ENCODE results near the gene DSC3.
"Not testable (repeated sequence)": the region's sequence is repeated elsewhere in the genome, so short reads cannot be mapped to it uniquely, and the experiment has no call there.

Gene DSC3

GRCh38 chr18:31056296-31056695 lies 13.8 kb upstream of the DSC3 start:
- Mint-ChIP-seq H3K36me3 (ENCODE audit: low read depth) (no peaks in the 10 kb centered on the region), H3K9me3 (peaks cover 6% of the 10 kb centered on the region), H3K4me3 (no peak overlapping the region), H3K4me1 (ENCODE audit: low read depth) (no peaks in the 10 kb centered on the region), H3K27ac (no peak overlapping the region), H3K27me3 (peaks cover 11% of the 10 kb centered on the region)
- intact Hi-C loops (cut with micrococcal nuclease) = no loop called here

GRCh38 chr18:31050635-31051034 lies 8.1 kb upstream of the DSC3 start:
- Mint-ChIP-seq H3K4me1 (ENCODE audit: low read depth) (no peaks in the 10 kb centered on the region), H3K4me3 (no peak overlapping the region), H3K27me3 (peaks cover 19% of the 10 kb centered on the region), H3K9me3 (peaks cover 6% of the 10 kb centered on the region), H3K36me3 (ENCODE audit: low read depth) (no peaks in the 10 kb centered on the region), H3K27ac (no peak overlapping the region)
- intact Hi-C loops (cut with micrococcal nuclease) = no loop called here

DNA sequence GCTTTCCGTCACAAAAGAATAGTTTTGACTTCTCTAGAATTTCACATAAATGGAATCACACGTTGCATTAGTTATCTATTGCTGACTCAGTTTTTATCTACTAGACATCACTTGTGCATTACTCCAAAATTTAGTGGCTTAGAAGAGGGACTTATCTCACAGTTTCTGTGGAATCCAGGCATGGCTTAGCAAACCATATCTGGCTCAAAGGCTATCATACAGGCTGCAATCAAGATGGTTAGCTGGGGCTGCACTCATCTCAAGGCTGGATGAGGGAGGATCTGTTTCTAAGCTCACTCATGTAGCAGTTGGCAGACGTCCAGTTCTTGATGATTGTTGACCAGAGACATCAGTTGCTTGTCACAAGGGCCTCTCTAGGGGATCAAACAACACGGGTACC lies 6.6 kb upstream of the DSC3 start:
- peaks cover 23% of the 10 kb centered on the region for H3K27me3 Mint-ChIP-seq
- no peak overlapping the region for H3K4me3 Mint-ChIP-seq
- H3K27ac Mint-ChIP-seq = no peak overlapping the region
- intact Hi-C loops (cut with micrococcal nuclease) = no loop called here
- no peaks in the 10 kb centered on the region for H3K36me3 Mint-ChIP-seq (ENCODE audit: low read depth)
- H3K9me3 Mint-ChIP-seq = peaks cover 6% of the 10 kb centered on the region
- no peaks in the 10 kb centered on the region for H3K4me1 Mint-ChIP-seq (ENCODE audit: low read depth)

GRCh38 chr18:31048216-31048615 lies 5.7 kb upstream of the DSC3 start:
- Mint-ChIP-seq H3K4me3 (no peak overlapping the region), H3K4me1 (ENCODE audit: low read depth) (no peaks in the 10 kb centered on the region), H3K27ac (no peak overlapping the region), H3K9me3 (peaks cover 6% of the 10 kb centered on the region), H3K36me3 (ENCODE audit: low read depth) (no peaks in the 10 kb centered on the region), H3K27me3 (peaks cover 33% of the 10 kb centered on the region)
- intact Hi-C loops (cut with micrococcal nuclease) = no loop called here

GRCh38 chr18:31046916-31047315 lies 4.4 kb upstream of the DSC3 start:
- no peaks in the 10 kb centered on the region for H3K36me3 Mint-ChIP-seq (ENCODE audit: low read depth)
- H3K4me3 Mint-ChIP-seq = no peak overlapping the region
- intact Hi-C loops (cut with micrococcal nuclease) = no loop called here
- H3K27me3 Mint-ChIP-seq = peaks cover 46% of the 10 kb centered on the region
- peaks cover 7% of the 10 kb centered on the region for H3K4me1 Mint-ChIP-seq (ENCODE audit: low read depth)
- no peaks in the 10 kb centered on the region for H3K9me3 Mint-ChIP-seq
- H3K27ac Mint-ChIP-seq = no peak overlapping the region

DNA sequence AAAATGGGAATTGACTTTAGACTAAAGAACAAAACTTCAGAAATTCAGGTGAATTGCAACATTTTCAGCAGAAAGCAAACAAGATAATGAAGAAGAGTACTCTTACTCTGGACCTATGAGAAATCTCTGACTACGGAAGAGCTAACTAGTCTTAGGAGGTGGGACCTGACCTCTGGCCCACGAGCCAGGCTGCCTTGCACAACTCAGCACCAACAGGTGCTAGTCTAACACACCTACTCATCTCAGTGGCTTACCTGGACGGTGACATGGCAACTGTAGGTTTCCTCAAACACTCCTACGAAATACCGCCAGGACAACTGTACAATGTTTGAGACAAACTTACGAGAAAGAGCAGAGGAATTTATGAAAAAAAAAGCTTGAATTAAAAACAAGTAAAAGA lies 3.1 kb upstream of the DSC3 start:
- H3K27me3 Mint-ChIP-seq = peaks cover 59% of the 10 kb centered on the region
- H3K4me3 Mint-ChIP-seq = no peak overlapping the region
- H3K4me1 Mint-ChIP-seq (ENCODE audit: low read depth) = peaks cover 17% of the 10 kb centered on the region
- no peak overlapping the region for H3K27ac Mint-ChIP-seq
- intact Hi-C loops (cut with micrococcal nuclease) = no loop called here
- no peaks in the 10 kb centered on the region for H3K9me3 Mint-ChIP-seq
- H3K36me3 Mint-ChIP-seq (ENCODE audit: low read depth) = no peaks in the 10 kb centered on the region

DNA sequence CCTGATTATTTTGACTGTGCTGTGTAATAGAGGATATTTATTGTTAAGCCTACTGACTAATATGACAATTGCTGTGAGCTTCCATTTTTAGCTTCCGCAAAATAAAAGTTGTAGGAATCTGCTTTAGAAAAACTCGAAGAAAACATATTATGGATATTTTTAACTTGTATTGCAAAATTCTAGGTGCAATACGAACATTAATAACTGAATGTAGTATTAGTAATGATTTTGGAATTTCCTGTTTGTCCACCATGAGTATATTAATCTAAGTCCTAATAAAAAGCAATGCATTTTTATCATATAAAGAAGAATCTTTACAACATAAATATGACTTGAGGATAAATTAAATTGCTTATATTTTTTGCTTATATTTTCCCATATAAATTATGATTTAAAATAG lies 2.4 kb upstream of the DSC3 start:
- Mint-ChIP-seq H3K9me3 (no peaks in the 10 kb centered on the region), H3K4me3 (no peak overlapping the region), H3K27ac (no peak overlapping the region), H3K27me3 (peaks cover 64% of the 10 kb centered on the region), H3K4me1 (ENCODE audit: low read depth) (peaks cover 17% of the 10 kb centered on the region), H3K36me3 (ENCODE audit: low read depth) (no peaks in the 10 kb centered on the region)
- intact Hi-C loops (cut with micrococcal nuclease) = no loop called here

DNA sequence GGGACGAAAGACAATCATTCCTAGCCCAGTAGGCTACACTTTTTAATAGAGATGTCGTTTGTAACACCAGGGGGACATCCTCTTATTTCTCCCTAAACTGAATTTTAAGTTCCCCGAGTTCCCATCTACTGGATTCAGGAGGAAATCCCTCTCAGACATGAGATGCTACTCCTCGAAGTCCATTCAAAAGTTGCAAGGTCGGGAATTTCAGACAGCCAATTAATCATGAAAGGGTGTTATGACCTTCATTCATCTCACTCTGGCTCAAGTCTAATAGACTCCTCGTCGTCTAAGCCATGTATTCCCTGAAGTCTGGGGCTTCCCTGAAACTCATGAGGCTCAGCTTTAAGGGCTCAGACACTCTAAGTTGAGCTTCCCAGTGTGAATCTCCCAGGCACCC lies 1.2 kb upstream of the DSC3 start:
- Mint-ChIP-seq H3K27ac (no peak overlapping the region), H3K9me3 (no peaks in the 10 kb centered on the region), H3K4me1 (ENCODE audit: low read depth) (peaks cover 17% of the 10 kb centered on the region), H3K27me3 (peaks cover 69% of the 10 kb centered on the region), H3K36me3 (ENCODE audit: low read depth) (no peaks in the 10 kb centered on the region), H3K4me3 (no peak overlapping the region)
- intact Hi-C loops (cut with micrococcal nuclease) = no loop called here

DNA sequence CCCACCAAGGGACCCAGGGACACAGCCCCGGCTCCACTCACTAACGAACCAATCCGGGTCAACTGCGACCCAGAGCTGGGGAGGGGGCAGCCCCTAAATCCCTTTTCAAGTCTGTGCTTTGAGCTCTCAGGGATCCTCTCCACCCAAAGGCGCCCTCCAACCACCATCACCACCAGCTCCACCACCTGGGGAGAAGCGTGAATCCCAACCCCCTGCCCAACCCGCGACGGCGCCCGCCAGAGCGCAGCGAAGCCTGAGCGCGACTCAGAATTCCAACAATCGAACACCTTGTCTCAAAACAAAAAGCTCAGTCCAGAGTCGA lies 497 bp downstream of the DSC3 start:
- Mint-ChIP-seq H3K4me1 (ENCODE audit: low read depth) (peaks cover 17% of the 10 kb centered on the region), H3K4me3 (peak overlapping the region; percentile 46), H3K27me3 (peaks cover 73% of the 10 kb centered on the region), H3K27ac (no peak overlapping the region), H3K9me3 (no peaks in the 10 kb centered on the region), H3K36me3 (ENCODE audit: low read depth) (no peaks in the 10 kb centered on the region)
- intact Hi-C loops (cut with micrococcal nuclease) = no loop called here

GRCh38 chr18:31041271-31042083 lies 1.1 kb downstream of the DSC3 start:
- intact Hi-C loops (cut with micrococcal nuclease) = no loop called here
- Mint-ChIP-seq H3K27me3 (peaks cover 71% of the 10 kb centered on the region), H3K4me1 (ENCODE audit: low read depth) (peaks cover 17% of the 10 kb centered on the region), H3K9me3 (no peaks in the 10 kb centered on the region), H3K4me3 (peak overlapping the region; percentile 30), H3K36me3 (ENCODE audit: low read depth) (no peaks in the 10 kb centered on the region), H3K27ac (no peak overlapping the region)

- H3K4me3 Mint-ChIP-seq = no peak overlapping the region
- H3K27ac Mint-ChIP-seq = no peak overlapping the region
- intact Hi-C loops (cut with micrococcal nuclease) = no loop called here
- peaks cover 17% of the 10 kb centered on the region for H3K4me1 Mint-ChIP-seq (ENCODE audit: low read depth)
- H3K27me3 Mint-ChIP-seq = peaks cover 70% of the 10 kb centered on the region
- H3K36me3 Mint-ChIP-seq (ENCODE audit: low read depth) = no peaks in the 10 kb centered on the region
- no peaks in the 10 kb centered on the region for H3K9me3 Mint-ChIP-seq
These were observed 1.8 kb downstream of the DSC3 start for GRCh38 chr18:31040686-31041270.

DNA sequence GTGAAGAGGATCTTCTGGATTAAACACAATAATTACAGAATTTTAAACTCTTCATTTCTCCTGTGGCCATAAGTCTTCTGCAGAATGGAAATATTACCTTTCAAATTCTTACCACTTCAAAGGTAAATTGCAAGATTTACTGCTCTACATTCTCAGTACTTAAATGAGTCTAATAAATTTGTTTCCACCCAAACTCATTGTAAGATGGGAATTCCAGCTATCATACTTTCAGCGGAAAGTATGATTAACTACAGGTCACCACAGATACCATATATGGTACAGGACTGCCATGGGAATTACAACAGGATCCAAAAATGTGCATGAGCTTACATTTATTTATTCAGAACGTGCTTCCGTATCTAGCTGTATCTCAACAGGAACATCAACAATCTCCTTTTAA lies 3.1 kb downstream of the DSC3 start:
- peaks cover 17% of the 10 kb centered on the region for H3K4me1 Mint-ChIP-seq (ENCODE audit: low read depth)
- no peak overlapping the region for H3K27ac Mint-ChIP-seq
- intact Hi-C loops (cut with micrococcal nuclease) = no loop called here
- no peak overlapping the region for H3K4me3 Mint-ChIP-seq
- peaks cover 60% of the 10 kb centered on the region for H3K27me3 Mint-ChIP-seq
- no peaks in the 10 kb centered on the region for H3K36me3 Mint-ChIP-seq (ENCODE audit: low read depth)
- no peaks in the 10 kb centered on the region for H3K9me3 Mint-ChIP-seq

- H3K36me3 Mint-ChIP-seq (ENCODE audit: low read depth); intact Hi-C loops (cut with micrococcal nuclease); H3K9me3 Mint-ChIP-seq; H3K27ac Mint-ChIP-seq; H3K4me3 Mint-ChIP-seq: not testable (repeated sequence)
- H3K27me3 Mint-ChIP-seq = peaks cover 49% of the 10 kb centered on the region
- peaks cover 17% of the 10 kb centered on the region for H3K4me1 Mint-ChIP-seq (ENCODE audit: low read depth)
These were observed 4.9 kb downstream of the DSC3 start for GRCh38 chr18:31037686-31038085.

GRCh38 chr18:31034541-31034940 lies 8.0 kb downstream of the DSC3 start:
- no peaks in the 10 kb centered on the region for H3K4me1 Mint-ChIP-seq (ENCODE audit: low read depth)
- no peaks in the 10 kb centered on the region for H3K36me3 Mint-ChIP-seq (ENCODE audit: low read depth)
- intact Hi-C loops (cut with micrococcal nuclease) = no loop called here
- H3K27me3 Mint-ChIP-seq = peaks cover 28% of the 10 kb centered on the region
- no peaks in the 10 kb centered on the region for H3K9me3 Mint-ChIP-seq
- H3K27ac Mint-ChIP-seq = no peak overlapping the region
- H3K4me3 Mint-ChIP-seq = no peak overlapping the region

All from dendritic cell treated with granulocyte-macrophage colony-stimulating factor and Interleukin-4, amounts not matched to agents 40 ng/mL and 50 ng/mL, for 4 days (primary cell).